ENCODE data around the gene NANOS1. TPM values are rescaled to one million over a fixed set of nuclear protein-coding genes. Genes with fewer than 3 reads are reported as not detected.

The NANOS1 gene
- total RNA-seq, 4 donors from 2014 or later = 1.6 to 18.5 (median 12.2) TPM

- ATAC-seq (ENCODE audit: low FRiP score) (no peak), DNase-seq (ENCODE audit: low spot score) (no peak)
- no peak for TF ChIP-seq CTCF (IDR thresholded peaks at IDR 0.05)
These were observed 11.8 kb downstream of the NANOS1 start for GRCh38 chr10:119041326-119041725.

- DNase-seq (ENCODE audit: low spot score) (no peak), ATAC-seq (ENCODE audit: low FRiP score) (no peak)
- TF ChIP-seq CTCF (IDR thresholded peaks at IDR 0.05) = no peak
These were observed 12.7 kb downstream of the NANOS1 start for GRCh38 chr10:119042169-119042568.

DNA sequence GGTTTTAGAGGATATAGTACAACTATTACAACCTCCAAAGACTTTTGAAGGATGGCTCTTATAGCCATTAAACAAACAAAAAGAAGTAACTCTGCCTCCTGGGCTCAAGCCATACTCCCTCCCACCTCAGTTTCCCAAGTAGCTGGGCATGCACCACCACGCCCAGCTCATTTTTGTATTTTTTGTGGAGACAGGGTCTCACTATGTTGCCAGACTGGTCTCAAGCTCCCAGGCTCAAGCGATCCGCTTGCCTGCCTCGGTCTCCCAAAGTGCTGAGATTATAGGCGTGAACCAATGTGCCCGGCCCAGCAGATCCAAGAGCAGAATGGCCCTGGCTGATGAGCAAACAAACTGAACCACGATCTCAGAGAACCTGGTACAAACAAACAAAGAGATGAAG is 16.0 kb downstream of the NANOS1 start:
- DNase-seq (ENCODE audit: low spot score) (no peak), ATAC-seq (ENCODE audit: low FRiP score) (no peak)
- TF ChIP-seq CTCF (IDR thresholded peaks at IDR 0.05) = no peak

DNA sequence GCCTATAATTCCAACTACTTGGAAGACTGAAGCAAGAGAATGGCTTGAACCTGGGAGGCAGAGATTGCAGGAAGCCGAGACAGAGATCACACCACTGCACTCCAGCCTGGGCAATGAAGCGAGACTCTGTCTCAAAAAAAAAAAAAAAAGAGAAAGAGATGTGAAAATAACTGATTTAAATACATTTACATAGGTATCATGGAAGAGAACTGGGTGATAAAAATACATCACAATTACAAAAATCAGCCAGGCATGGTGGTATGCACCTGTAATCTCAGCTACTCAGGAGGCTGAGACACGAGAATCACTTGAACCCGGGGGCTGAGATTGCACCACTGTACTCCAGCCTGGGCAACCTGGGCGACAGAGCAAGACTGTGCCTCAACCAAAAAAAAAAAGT is 19.8 kb downstream of the NANOS1 start:
- ATAC-seq (ENCODE audit: low FRiP score) (no peak), DNase-seq (ENCODE audit: low spot score) (no peak)
- TF ChIP-seq CTCF (IDR thresholded peaks at IDR 0.05) = no peak

DNA sequence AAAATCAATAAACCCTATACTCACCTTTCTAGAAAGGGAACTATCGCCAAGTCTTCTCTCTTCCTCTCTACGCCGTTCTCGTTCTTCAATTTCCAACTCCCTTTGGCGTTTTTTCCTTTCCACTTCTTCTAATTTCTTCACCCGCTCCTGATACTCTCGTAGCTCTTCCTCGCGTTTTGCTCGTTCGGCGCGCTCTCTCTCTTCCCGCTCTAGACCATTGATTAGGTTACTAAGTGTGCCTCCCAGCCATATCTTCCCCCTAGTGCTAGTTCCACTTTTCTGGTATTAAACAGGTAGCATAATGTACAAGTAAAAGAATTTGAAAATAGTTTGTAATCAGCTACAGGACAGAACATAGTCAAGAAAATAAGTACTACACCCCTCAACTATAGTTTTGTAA is 20.3 kb downstream of the NANOS1 start:
- no peak for ATAC-seq (ENCODE audit: low FRiP score)

DNA sequence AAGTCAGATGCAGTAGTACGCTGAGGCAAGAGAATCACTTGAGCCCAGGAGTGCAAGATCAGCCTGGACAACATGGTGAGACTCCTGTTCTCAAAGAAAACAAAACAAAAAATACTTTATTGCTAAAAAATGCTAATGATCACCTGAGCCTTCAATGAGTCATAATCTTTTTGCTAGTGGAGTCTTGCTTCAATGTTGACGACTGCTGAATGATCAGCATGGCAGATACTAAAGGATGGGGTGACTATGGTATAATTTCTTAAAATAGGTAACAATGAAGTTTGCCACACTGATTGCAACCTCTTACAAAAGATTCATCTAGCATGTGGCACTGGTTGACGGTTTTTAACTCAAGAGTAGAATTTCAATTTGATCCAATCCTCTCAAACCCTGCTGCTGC is 22.3 kb downstream of the NANOS1 start:
- ATAC-seq (ENCODE audit: low FRiP score) = no peak
- no peak for DNase-seq (ENCODE audit: low spot score)
- no peak for TF ChIP-seq CTCF (IDR thresholded peaks at IDR 0.05)

More for the DNA sequence above, 20.3 kb downstream of the NANOS1 start:
- no peak for TF ChIP-seq CTCF (IDR thresholded peaks at IDR 0.05)
- DNase-seq (ENCODE audit: low spot score) = no peak

DNA sequence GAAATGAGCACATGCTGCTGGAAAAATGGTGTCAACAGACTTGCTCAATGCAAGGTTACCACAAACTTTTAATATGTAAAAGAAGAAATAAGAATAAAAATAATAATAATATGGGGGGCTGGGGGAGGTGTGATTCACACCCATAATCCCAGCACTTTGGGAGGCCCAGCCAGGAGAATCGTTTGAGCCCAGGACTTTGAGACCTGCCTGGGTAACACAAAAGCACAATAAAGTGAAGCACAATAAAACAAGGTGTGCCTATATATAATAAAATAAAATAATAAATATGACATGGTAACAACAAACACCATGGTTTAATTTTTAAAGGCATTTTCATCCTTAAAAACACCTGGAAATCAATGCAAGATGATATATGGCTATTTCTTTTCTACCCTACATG is 26.0 kb downstream of the NANOS1 start:
- TF ChIP-seq CTCF (IDR thresholded peaks at IDR 0.05) = no peak
- ATAC-seq (ENCODE audit: low FRiP score) = no peak
- no peak for DNase-seq (ENCODE audit: low spot score)
